DMS114 treated with DMSO at 0.1 percent for 48 hours (cell line): Measurements from ENCODE around the gene MSX1.

ENCODE experiments used
- DNase-seq: peaks from one replicate; lab custom pipeline; 2025; ENCODE audit not compliant: unreplicated experiment; lab: John Stamatoyannopoulos, UW

MSX1 gene

GRCh38 chr4:4857001-4857808 is 2.3 kb upstream of the MSX1 start:
- no peak for DNase-seq

DNA sequence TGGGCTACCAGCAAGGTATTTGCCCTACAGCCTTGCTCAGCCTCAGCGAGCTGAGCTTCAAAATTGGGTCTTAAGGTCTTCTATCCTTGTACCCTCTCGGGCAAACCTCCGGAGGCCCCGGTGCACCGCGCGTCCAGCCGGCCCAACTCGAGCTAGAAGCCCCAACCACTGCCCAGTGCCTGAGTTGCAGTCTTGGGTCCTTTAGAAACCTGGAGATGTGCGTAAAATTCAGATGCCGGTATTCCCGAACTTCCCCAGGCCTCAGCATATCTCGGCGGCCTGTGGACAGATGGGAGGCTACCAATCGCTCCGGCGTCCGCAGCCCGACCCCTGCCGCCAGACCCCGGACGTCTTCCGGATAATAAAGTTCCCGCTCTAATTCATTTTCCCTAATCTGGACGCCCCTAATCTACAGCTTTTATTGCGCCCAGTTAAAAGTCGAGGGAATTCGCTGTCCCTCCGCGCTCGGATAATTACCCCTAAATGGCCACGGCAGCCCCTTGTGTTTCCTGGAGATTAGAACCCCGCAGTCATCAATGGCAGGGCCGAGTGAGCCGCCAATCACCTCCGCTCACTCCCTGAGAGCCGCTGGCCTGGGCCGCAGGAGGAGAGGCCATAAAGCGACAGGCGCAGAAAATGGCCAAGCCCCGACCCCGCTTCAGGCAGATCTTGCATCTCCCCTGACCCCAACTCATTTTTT is 1.5 kb upstream of the MSX1 start:
- DNase-seq = no peak

DNA sequence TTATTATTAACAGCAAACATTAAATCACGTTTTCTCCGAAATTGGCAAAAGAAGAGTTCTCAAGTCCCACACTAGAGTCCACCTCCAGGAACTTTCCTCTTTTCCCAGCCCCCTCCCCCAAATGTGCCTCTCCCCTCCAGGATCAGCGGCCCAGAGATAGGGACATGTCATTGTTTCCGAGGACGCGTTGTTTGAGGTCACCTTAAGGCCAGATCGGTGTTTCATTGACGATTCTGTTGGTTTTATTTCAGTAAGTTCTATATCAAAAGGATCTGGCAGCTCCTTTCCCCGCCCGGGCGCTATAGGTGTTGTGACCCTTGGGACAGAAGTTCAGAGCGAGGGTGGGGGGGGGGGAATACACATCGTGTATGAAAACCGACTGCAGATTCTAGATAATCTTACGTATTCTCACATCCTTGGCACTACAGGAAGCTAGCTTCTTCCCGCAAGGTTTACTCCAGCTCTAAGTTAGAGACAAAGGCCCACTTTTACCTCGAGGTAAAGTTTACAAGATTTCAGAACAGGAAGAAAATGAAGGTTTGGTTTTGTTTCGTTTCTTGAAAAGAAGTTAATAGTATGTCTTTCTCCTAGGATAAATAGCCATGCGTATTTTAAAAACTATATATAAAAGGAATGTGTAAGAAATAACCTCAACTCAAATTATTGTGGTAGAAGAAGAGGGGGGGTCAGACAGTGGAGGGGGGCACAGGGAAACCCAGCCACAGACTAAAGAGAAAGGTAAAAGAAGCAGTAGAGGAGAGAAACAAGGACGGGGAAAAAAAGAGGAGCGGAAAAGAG is 739 bp upstream of the MSX1 start:
- no peak for DNase-seq

DNA sequence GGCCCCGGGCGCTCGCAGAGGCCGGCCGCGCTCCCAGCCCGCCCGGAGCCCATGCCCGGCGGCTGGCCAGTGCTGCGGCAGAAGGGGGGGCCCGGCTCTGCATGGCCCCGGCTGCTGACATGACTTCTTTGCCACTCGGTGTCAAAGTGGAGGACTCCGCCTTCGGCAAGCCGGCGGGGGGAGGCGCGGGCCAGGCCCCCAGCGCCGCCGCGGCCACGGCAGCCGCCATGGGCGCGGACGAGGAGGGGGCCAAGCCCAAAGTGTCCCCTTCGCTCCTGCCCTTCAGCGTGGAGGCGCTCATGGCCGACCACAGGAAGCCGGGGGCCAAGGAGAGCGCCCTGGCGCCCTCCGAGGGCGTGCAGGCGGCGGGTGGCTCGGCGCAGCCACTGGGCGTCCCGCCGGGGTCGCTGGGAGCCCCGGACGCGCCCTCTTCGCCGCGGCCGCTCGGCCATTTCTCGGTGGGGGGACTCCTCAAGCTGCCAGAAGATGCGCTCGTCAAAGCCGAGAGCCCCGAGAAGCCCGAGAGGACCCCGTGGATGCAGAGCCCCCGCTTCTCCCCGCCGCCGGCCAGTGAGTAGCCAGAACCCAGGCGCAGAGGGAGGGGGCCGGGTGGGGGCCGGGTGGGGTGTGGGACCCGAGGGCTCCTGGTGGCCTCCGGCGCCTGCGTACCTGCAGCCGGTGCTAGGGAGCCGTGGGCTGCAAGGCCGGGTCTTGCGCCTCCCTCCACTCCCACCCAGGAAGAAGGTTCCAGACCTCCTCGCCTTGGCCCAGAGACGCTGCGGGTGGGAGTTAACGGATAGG is 534 bp downstream of the MSX1 start:
- DNase-seq = no peak

- peak; percentile 13 for DNase-seq
Measured at GRCh38 chr4:4860600-4861389, 1.3 kb downstream of the MSX1 start.

GRCh38 chr4:4861390-4862018 is 2.0 kb downstream of the MSX1 start:
- DNase-seq = no peak

DNA sequence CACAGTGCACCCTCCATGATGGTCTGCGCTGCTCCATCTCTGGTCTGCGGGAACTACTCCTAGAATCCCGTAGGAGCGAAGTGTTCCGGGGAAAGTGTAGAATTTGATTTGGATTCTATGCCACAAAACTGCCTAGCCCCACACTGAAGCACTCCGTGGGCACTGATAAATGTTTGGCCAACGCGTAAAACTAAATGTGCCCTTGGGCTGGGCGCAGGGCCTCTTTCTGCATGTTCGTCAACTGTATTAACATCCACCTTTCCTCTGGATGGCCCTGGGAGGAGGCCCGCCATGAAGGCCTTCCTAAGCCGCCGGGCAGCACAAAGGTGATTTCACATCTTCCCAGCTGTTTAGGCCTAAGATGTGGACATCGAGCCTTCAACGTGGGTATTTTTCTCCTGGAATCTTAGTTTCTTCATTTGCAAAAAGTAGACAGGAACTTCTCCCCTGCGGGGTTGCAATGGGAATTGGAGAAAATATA is 2.6 kb downstream of the MSX1 start:
- no peak for DNase-seq

GRCh38 chr4:4862665-4863482 is 3.4 kb downstream of the MSX1 start:
- DNase-seq = no peak

- peak; percentile 50 for DNase-seq
Measured at GRCh38 chr4:4864443-4864939, 5.0 kb downstream of the MSX1 start.

DNA sequence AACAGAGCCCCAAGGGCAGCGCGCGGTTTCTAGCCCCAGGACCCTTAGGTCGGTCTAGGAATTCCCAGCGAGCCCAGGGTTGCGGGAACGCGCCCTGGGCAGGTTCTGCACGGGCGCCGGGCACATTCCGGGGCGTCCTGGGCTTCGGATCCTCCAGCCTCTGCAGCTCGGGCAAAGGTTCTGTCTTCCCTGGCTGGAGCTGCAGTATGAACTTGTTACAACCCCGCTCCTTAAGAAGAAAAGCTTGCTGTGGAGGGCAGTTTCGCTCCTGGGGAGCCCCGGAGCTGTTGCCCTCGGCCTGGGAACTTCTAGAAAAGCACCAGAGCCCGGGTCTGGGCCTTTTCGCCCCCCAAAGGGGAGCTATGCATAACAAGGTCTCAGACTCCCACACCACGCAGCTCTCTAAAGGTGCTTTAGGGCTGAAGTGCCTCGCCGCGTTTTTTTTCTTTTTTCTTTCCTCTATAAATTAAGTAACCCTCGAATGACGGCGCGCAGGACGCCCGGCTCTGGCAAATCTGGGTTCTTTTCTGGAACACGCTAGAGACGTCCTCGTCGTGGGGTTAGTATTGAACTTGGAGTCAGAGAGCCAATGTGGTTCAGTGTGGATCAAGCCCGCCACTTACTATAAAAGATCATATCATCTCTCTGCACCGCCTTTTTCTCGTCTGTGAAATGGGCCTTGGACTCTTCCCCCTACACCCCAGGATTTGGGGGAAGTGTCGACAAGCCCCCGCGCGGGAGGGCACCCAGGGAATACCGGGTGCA is 5.7 kb downstream of the MSX1 start:
- DNase-seq = peak; percentile 39

DNA sequence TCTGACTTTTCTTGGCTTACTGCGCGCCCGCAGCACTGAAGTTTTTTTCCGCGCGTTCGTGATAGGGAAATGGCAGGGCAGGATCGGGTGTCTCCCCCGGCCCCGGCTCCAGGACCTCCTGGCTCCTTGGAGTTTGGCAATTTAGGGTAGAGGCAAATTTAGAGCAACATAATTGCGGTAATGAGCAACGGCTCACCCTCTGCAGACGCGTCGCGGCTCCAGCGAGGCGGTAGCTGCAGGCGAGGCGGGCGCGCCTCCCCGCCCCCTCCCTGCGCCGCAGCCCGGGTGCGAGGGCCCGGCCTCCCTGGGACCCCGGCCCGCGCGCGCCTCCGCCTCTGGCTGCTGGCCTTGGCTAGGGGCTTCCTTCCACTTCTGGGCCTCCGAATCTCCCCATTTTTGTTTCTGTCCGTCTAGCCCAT is 6.2 kb downstream of the MSX1 start:
- no peak for DNase-seq

DNA sequence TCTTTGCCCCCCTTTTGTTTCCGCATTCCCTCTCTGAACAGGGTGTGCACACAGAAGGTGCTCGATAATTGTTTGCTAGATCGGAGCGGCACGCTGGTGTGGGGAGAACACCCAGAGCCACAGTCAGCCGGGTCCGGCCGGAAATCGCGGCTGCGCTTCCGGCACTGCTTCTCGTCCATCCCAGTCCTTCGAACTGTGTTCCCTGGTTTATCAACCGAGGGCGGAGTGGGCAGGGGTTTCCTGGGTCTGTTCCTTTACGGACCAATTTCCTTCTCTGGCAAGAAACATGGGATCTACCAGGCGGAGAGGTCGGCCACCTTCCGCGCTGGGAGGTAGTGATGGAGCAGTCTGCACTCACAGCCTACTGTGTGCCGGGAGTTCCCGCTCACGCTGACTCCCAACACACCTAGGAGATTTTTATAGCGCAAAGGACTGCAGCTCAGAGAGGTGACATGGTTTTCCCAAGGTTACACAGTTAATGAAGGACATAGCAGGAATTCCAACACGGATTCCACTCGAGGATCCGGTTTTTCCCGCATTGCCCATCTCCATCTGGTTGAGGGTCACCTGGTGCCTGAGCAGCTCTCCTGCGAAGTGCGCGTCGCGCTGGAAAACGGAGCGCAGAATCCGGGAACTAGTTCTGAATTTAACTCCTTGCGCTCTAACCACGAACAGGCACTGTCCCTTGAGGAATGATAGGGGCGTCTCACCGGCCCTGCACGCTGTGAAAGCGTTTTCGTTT is 6.8 kb downstream of the MSX1 start:
- DNase-seq = peak; percentile 24

DNA sequence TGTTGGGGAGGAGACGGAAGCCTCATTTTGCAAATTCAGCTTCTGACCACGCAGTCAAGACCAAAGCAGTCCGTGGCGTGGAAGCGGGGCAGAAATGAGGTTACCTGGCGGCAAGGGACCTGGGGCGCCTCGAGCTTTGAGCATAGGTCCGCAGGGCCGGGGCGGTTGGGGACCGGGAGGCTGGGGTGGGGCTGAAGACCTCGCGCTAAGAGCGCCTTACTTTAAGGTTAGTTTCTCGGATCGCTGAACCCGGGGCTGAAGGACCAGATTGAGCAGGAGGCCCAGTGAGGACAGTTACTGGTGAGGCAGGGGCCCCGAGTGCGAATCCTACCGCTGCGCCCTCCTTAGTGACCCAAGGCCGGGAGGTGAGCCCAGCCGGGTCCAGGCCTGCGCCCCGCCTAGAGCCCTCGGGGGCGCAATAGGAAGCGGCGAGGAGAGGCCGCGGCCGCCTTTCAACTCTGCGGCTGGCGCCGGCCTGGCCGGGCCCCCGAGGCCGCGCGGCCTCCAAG is 7.5 kb downstream of the MSX1 start:
- no peak for DNase-seq

DNA sequence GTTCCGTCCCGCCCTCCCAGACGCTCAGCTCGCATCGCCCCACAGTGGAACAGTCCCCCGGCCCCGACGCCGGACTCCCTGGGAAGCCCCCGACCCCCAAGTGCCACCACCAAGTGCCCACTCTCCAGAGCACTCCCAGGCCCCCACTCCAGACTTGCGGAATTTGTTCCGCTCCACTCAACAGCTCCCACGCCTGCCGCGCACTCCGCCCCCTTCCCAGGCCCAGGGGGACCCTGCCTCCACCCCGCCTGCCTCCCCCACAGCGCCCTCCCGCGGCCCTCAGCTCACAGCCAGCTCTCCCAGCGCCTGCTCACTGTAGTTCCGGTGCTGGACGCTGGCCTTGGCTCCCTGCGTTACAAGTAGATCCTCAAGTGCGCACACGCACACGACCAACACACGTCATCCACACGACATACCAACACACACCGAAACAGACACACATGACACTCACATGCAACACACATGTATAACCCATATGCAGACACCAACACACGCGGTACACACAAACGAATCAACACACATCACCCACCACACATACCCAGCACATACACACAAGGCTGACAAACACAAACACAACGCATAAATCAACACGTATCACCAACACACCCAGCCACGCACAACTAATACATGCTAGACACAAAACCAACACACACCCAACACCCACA is 8.0 kb downstream of the MSX1 start:
- no peak for DNase-seq

DNA sequence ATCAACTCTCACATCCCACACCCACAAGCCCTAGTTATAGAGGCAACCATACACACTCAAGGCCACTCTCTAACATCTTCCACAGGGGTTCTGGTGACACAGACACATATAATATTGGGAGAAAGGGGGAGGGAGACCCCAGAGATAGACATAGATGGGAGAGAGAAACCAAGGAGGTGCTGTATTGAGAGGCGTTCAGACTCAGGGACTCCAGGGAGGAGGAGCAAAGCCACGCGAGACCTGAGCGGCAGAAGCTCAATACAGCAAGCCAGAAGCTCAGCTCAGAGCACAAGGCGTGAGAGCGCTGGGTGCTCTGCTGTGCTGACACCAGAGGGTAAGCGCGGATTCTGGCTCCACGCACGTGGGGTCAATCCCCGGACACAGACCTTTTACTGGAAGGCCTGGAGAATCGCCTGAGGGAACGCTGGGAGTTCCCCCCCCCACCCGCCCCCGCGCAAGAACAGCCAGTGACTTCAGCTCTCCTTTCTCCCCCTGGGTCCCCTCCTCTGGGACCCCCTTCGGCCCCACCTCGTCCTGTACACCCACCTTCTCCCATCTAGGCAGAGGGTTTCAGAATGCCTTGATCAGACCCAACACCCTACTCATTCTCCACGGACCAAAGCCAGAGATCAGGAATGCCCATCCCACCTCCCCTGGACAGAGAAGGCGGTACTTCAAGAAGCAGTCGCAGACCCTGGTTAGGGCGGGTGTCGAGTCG is 8.7 kb downstream of the MSX1 start:
- no peak for DNase-seq
